ENCODE measurements around the gene NTN5.
"Not testable (repeated sequence)": the region's sequence is repeated elsewhere in the genome, so short reads cannot be mapped to it uniquely, and the experiment has no call there.

NTN5 gene

GRCh38 chr19:48698046-48698445 lies 25.2 kb upstream of the NTN5 start:
- no peak for DNase-seq (ENCODE audit: low read depth in 2 of 2)

GRCh38 chr19:48696353-48697010 lies 23.7 kb upstream of the NTN5 start:
- no peak for DNase-seq (ENCODE audit: low read depth in 2 of 2)

GRCh38 chr19:48695743-48696352 lies 23.0 kb upstream of the NTN5 start, which contains the start of gene FUT2:
FUT2 (plus strand) TSS chr19:48695971; CDS start chr19:48702957, 6,986 bp downstream.
- DNase-seq (ENCODE audit: low read depth in 2 of 2): no peak

GRCh38 chr19:48693629-48694028 lies 20.8 kb upstream of the NTN5 start:
- DNase-seq (ENCODE audit: low read depth in 2 of 2): not testable (repeated sequence)

- no peak for DNase-seq (ENCODE audit: low read depth in 2 of 2)
Measured at GRCh38 chr19:48689449-48689848, 16.6 kb upstream of the NTN5 start.

GRCh38 chr19:48687776-48688175 lies 15.0 kb upstream of the NTN5 start:
- DNase-seq (ENCODE audit: low read depth in 2 of 2): no peak

- not testable (repeated sequence) for DNase-seq (ENCODE audit: low read depth in 2 of 2)
Measured at GRCh38 chr19:48686637-48687036, 13.8 kb upstream of the NTN5 start.

- no peak for DNase-seq (ENCODE audit: low read depth in 2 of 2)
Measured at GRCh38 chr19:48686088-48686487, 13.3 kb upstream of the NTN5 start.

GRCh38 chr19:48685583-48685982 lies 12.8 kb upstream of the NTN5 start:
- no peak for DNase-seq (ENCODE audit: low read depth in 2 of 2)

GRCh38 chr19:48683349-48683748 lies 10.5 kb upstream of the NTN5 start:
- DNase-seq (ENCODE audit: low read depth in 2 of 2): no peak

GRCh38 chr19:48681127-48681470 lies 8.3 kb upstream of the NTN5 start:
- no peak for DNase-seq (ENCODE audit: low read depth in 2 of 2)

GRCh38 chr19:48680436-48681126 lies 7.8 kb upstream of the NTN5 start:
- no peak for DNase-seq (ENCODE audit: low read depth in 2 of 2)

GRCh38 chr19:48680006-48680405 lies 7.2 kb upstream of the NTN5 start:
- not testable (repeated sequence) for DNase-seq (ENCODE audit: low read depth in 2 of 2)

GRCh38 chr19:48678201-48678600 lies 5.4 kb upstream of the NTN5 start:
- no peak for DNase-seq (ENCODE audit: low read depth in 2 of 2)

- no peak for DNase-seq (ENCODE audit: low read depth in 2 of 2)
Measured at GRCh38 chr19:48676887-48677286, 4.1 kb upstream of the NTN5 start.

GRCh38 chr19:48676487-48676886 lies 3.7 kb upstream of the NTN5 start:
- DNase-seq (ENCODE audit: low read depth in 2 of 2): no peak

GRCh38 chr19:48674921-48675824 lies 2.4 kb upstream of the NTN5 start:
- DNase-seq (ENCODE audit: low read depth in 2 of 2): peak; percentile 42 to 60

GRCh38 chr19:48674216-48674809 lies 1.5 kb upstream of the NTN5 start:
- DNase-seq (ENCODE audit: low read depth in 2 of 2): no peak

- no peak for DNase-seq (ENCODE audit: low read depth in 2 of 2)
Measured at GRCh38 chr19:48673436-48674100, 751 bp upstream of the NTN5 start.

GRCh38 chr19:48671446-48671995 lies 1.3 kb downstream of the NTN5 start:
- no peak for DNase-seq (ENCODE audit: low read depth in 2 of 2)
